Osteoblast (primary cell): ENCODE measurements around the gene SATB1. TPM values are rescaled to one million over a fixed set of nuclear protein-coding genes. Genes with fewer than 3 reads are reported as not detected.

Source experiments
- DNase-seq: peaks from one replicate; pipeline ENCODE4 v3.0.0; 2011; ENCODE audit warnings: low spot score, mixed read lengths; ENCODE audit not compliant: insufficient read length; ENCODE audit errors: missing footprints
- H2AFZ ChIP-seq: 2 replicates; pipeline ENCODE4 v1.6.0; 2011; ENCODE audit warnings: mild to moderate bottlenecking, low read length
- H3K27ac ChIP-seq: 2 replicates; pipeline ENCODE4 v1.5.1; 2011; ENCODE audit warnings: mild to moderate bottlenecking, low read depth, low read length, moderate library complexity
- H3K27me3 ChIP-seq: 2 replicates; pipeline ENCODE4 v1.6.0; 2012; ENCODE audit warnings: mild to moderate bottlenecking, control low read depth, inconsistent platforms, low read length, moderate library complexity; ENCODE audit not compliant: insufficient read depth
- H3K36me3 ChIP-seq: 2 replicates; pipeline ENCODE4 v1.5.1; 2011; ENCODE audit warnings: mild to moderate bottlenecking, low read length, control low read depth, moderate library complexity; ENCODE audit not compliant: insufficient read depth
- H3K4me1 ChIP-seq: 2 replicates; pipeline ENCODE4 v1.5.1; 2011; ENCODE audit warnings: mild to moderate bottlenecking, low read length, control low read depth, moderate library complexity; ENCODE audit not compliant: insufficient read depth
- H3K4me2 ChIP-seq: 2 replicates; pipeline ENCODE4 v1.6.0; 2011; ENCODE audit warnings: mild to moderate bottlenecking, low read length; ENCODE audit not compliant: insufficient read depth
- H3K4me3 ChIP-seq: fragments of 200-600 bp; sonication (generic); 3 replicates; pipeline ENCODE4 v1.5.1; 2012; ENCODE audit warnings: mild to moderate bottlenecking, low read length, inconsistent platforms; ENCODE audit not compliant: insufficient read depth
- H3K79me2 ChIP-seq: 2 replicates; pipeline ENCODE4 v1.6.0; 2012; ENCODE audit warnings: mild to moderate bottlenecking, low read length, control low read depth, inconsistent platforms; ENCODE audit not compliant: insufficient read depth
- H3K9me3 ChIP-seq: 2 replicates; pipeline ENCODE4 v1.5.1; 2011; ENCODE audit warnings: low read depth, low read length, control low read depth
- H4K20me1 ChIP-seq: 2 replicates; pipeline ENCODE4 v1.6.0; 2012; ENCODE audit warnings: mild to moderate bottlenecking, low read length, control low read depth; ENCODE audit not compliant: insufficient read depth
- CTCF ChIP-seq: IDR thresholded peaks from 2 replicates; pipeline ENCODE4 v1.5.1; 2011; ENCODE audit warnings: mild to moderate bottlenecking, low read depth, low read length, moderate library complexity; ENCODE audit errors: extremely low read depth
- total RNA-seq: library from RNA; depleted of rRNA; stranded (reverse); fragments of >200 nt; gene quantifications from 2 replicates; pipeline ENCODE4 v1.2.3, GENCODE V29; 2012

Gene SATB1
- total RNA-seq, 1 donor: 29.0 TPM

GRCh38 chr3:18402239-18402799 lies 22.8 kb downstream of the SATB1 start:
- DNase-seq: no peak
- no peaks in the 10 kb centered on the region for H3K4me1 ChIP-seq
- no peaks in the 10 kb centered on the region for H3K9me3 ChIP-seq

GRCh38 chr3:18401300-18401961 lies 23.7 kb downstream of the SATB1 start:
- no peaks in the 10 kb centered on the region for H3K36me3 ChIP-seq
- no peaks in the 10 kb centered on the region for H4K20me1 ChIP-seq
- no peak overlapping the region for H3K4me2 ChIP-seq
- H3K27me3 ChIP-seq: no peaks in the 10 kb centered on the region
- H3K4me3 ChIP-seq: no peak overlapping the region
- no peak overlapping the region for H3K27ac ChIP-seq
- DNase-seq: no peak
- no peak for TF ChIP-seq CTCF
- no peak overlapping the region for H2AFZ ChIP-seq
- no peaks in the 10 kb centered on the region for H3K9me3 ChIP-seq
- H3K4me1 ChIP-seq: no peaks in the 10 kb centered on the region
- H3K79me2 ChIP-seq: no peaks in the 10 kb centered on the region

More at GRCh38 chr3:18402239-18402799, 22.8 kb downstream of the SATB1 start:
- Histone ChIP-seq H3K4me2 (no peak overlapping the region), H2AFZ (no peak overlapping the region), H3K27me3 (no peaks in the 10 kb centered on the region), H4K20me1 (no peaks in the 10 kb centered on the region), H3K79me2 (no peaks in the 10 kb centered on the region), H3K36me3 (no peaks in the 10 kb centered on the region), H3K27ac (no peak overlapping the region), H3K4me3 (no peak overlapping the region)
- no peak for TF ChIP-seq CTCF

- TF ChIP-seq CTCF: no peak
- no peaks in the 10 kb centered on the region for H4K20me1 ChIP-seq
- no peak overlapping the region for H3K27ac ChIP-seq
- no peaks in the 10 kb centered on the region for H3K79me2 ChIP-seq
- H3K36me3 ChIP-seq: no peaks in the 10 kb centered on the region
- no peaks in the 10 kb centered on the region for H3K27me3 ChIP-seq
- H3K4me3 ChIP-seq: no peak overlapping the region
- no peaks in the 10 kb centered on the region for H3K9me3 ChIP-seq
- H3K4me2 ChIP-seq: no peak overlapping the region
- no peak for DNase-seq
- H3K4me1 ChIP-seq: no peaks in the 10 kb centered on the region
- H2AFZ ChIP-seq: no peak overlapping the region
These were observed 26.7 kb downstream of the SATB1 start for GRCh38 chr3:18398448-18398847.

GRCh38 chr3:18396428-18396827 lies 28.7 kb downstream of the SATB1 start:
- Histone ChIP-seq H3K4me2 (no peak overlapping the region), H3K27me3 (no peaks in the 10 kb centered on the region), H3K4me1 (no peaks in the 10 kb centered on the region), H3K4me3 (no peak overlapping the region), H2AFZ (no peak overlapping the region), H3K79me2 (no peaks in the 10 kb centered on the region), H3K27ac (no peak overlapping the region), H3K9me3 (no peaks in the 10 kb centered on the region), H3K36me3 (no peaks in the 10 kb centered on the region), H4K20me1 (no peaks in the 10 kb centered on the region)
- no peak for DNase-seq
- no peak for TF ChIP-seq CTCF
